Ecto neural progenitor cell (in vitro differentiated cells): ENCODE measurements around the gene AMY2B.
"Not testable (repeated sequence)": the region's sequence is repeated elsewhere in the genome, so short reads cannot be mapped to it uniquely, and the experiment has no call there.

Source experiments
- DNase-seq: peaks from one replicate; pipeline ENCODE4 v3.0.0-alpha.2; 2018; ENCODE audit warnings: low spot score

AMY2B gene

GRCh38 chr1:103627436-103627835 is 56.0 kb downstream of the AMY2B start:
- not testable (repeated sequence) for DNase-seq
